Measurements from ENCODE around the gene RPGRIP1. TPM values are rescaled to one million over a fixed set of nuclear protein-coding genes. Genes with fewer than 3 reads are reported as not detected.
"Not testable (repeated sequence)": the region's sequence is repeated elsewhere in the genome, so short reads cannot be mapped to it uniquely, and the experiment has no call there.

Gene RPGRIP1
- polyA plus RNA-seq, 1 donor: 0.49 TPM

- no peaks in the 10 kb centered on the region for H3K4me1 ChIP-seq (ENCODE audit: control insufficient read depth, insufficient read depth, low read length)
- no peak for DNase-seq
- 100% methylated on average over 1 of the region's 7 CpGs for WGBS (ENCODE audit: insufficient coverage, low lambda C conversion rate)
- H3K4me3 ChIP-seq (ENCODE audit: low read length): no peak overlapping the region
- H3K36me3 ChIP-seq (ENCODE audit: control insufficient read depth, insufficient read depth, low read length): peaks cover 57% of the 10 kb centered on the region
- H3K27me3 ChIP-seq (ENCODE audit: control insufficient read depth, insufficient read depth, low read length): no peaks in the 10 kb centered on the region
- H3K27ac ChIP-seq (ENCODE audit: low read length): no peak overlapping the region
- H3K9me3 ChIP-seq (ENCODE audit: control insufficient read depth, low read depth, low read length): no peaks in the 10 kb centered on the region
Measured at GRCh38 chr14:21245813-21246212, 34.1 kb upstream of the RPGRIP1 start.

GRCh38 chr14:21248338-21248737 lies 31.5 kb upstream of the RPGRIP1 start:
- Histone ChIP-seq H3K27me3 (ENCODE audit: control insufficient read depth, insufficient read depth, low read length) (no peaks in the 10 kb centered on the region), H3K4me3 (ENCODE audit: low read length) (no peak overlapping the region), H3K36me3 (ENCODE audit: control insufficient read depth, insufficient read depth, low read length) (peaks cover 63% of the 10 kb centered on the region), H3K9me3 (ENCODE audit: control insufficient read depth, low read depth, low read length) (no peaks in the 10 kb centered on the region), H3K4me1 (ENCODE audit: control insufficient read depth, insufficient read depth, low read length) (no peaks in the 10 kb centered on the region), H3K27ac (ENCODE audit: low read length) (no peak overlapping the region)
- no CpG with 5 or more reads among the region's 1 CpG for WGBS (ENCODE audit: insufficient coverage, low lambda C conversion rate)
- DNase-seq: no peak

GRCh38 chr14:21248739-21249411 lies 31.0 kb upstream of the RPGRIP1 start:
- WGBS (ENCODE audit: insufficient coverage, low lambda C conversion rate): no CpG with 5 or more reads among the region's 8 CpGs
- no peak for DNase-seq
- Histone ChIP-seq H3K4me3 (ENCODE audit: low read length) (no peak overlapping the region), H3K4me1 (ENCODE audit: control insufficient read depth, insufficient read depth, low read length) (no peaks in the 10 kb centered on the region), H3K36me3 (ENCODE audit: control insufficient read depth, insufficient read depth, low read length) (peaks cover 65% of the 10 kb centered on the region), H3K27me3 (ENCODE audit: control insufficient read depth, insufficient read depth, low read length) (no peaks in the 10 kb centered on the region), H3K9me3 (ENCODE audit: control insufficient read depth, low read depth, low read length) (no peaks in the 10 kb centered on the region), H3K27ac (ENCODE audit: low read length) (no peak overlapping the region)

- DNase-seq: no peak
- no CpG with 5 or more reads among the region's 5 CpGs for WGBS (ENCODE audit: insufficient coverage, low lambda C conversion rate)
- no peaks in the 10 kb centered on the region for H3K27me3 ChIP-seq (ENCODE audit: control insufficient read depth, insufficient read depth, low read length)
- H3K4me3 ChIP-seq (ENCODE audit: low read length): no peak overlapping the region
- no peaks in the 10 kb centered on the region for H3K4me1 ChIP-seq (ENCODE audit: control insufficient read depth, insufficient read depth, low read length)
- H3K27ac ChIP-seq (ENCODE audit: low read length): no peak overlapping the region
- no peaks in the 10 kb centered on the region for H3K9me3 ChIP-seq (ENCODE audit: control insufficient read depth, low read depth, low read length)
- H3K36me3 ChIP-seq (ENCODE audit: control insufficient read depth, insufficient read depth, low read length): peaks cover 56% of the 10 kb centered on the region
Measured at GRCh38 chr14:21251215-21251614, 28.7 kb upstream of the RPGRIP1 start.

- peaks cover 62% of the 10 kb centered on the region for H3K36me3 ChIP-seq (ENCODE audit: control insufficient read depth, insufficient read depth, low read length)
- no peak overlapping the region for H3K27ac ChIP-seq (ENCODE audit: low read length)
- no peaks in the 10 kb centered on the region for H3K4me1 ChIP-seq (ENCODE audit: control insufficient read depth, insufficient read depth, low read length)
- no peaks in the 10 kb centered on the region for H3K27me3 ChIP-seq (ENCODE audit: control insufficient read depth, insufficient read depth, low read length)
- no peaks in the 10 kb centered on the region for H3K9me3 ChIP-seq (ENCODE audit: control insufficient read depth, low read depth, low read length)
- DNase-seq: no peak
- H3K4me3 ChIP-seq (ENCODE audit: low read length): no peak overlapping the region
- 100% methylated on average over 1 of the region's 2 CpGs for WGBS (ENCODE audit: insufficient coverage, low lambda C conversion rate)
Measured at GRCh38 chr14:21252149-21252548, 27.7 kb upstream of the RPGRIP1 start.

GRCh38 chr14:21255385-21256101 lies 24.3 kb upstream of the RPGRIP1 start:
- WGBS (ENCODE audit: insufficient coverage, low lambda C conversion rate): 100% methylated on average over 1 of the region's 4 CpGs
- H3K4me3 ChIP-seq (ENCODE audit: low read length): no peak overlapping the region
- H3K9me3 ChIP-seq (ENCODE audit: control insufficient read depth, low read depth, low read length): no peaks in the 10 kb centered on the region
- H3K27ac ChIP-seq (ENCODE audit: low read length): no peak overlapping the region
- H3K4me1 ChIP-seq (ENCODE audit: control insufficient read depth, insufficient read depth, low read length): no peaks in the 10 kb centered on the region
- DNase-seq: no peak
- no peaks in the 10 kb centered on the region for H3K27me3 ChIP-seq (ENCODE audit: control insufficient read depth, insufficient read depth, low read length)
- H3K36me3 ChIP-seq (ENCODE audit: control insufficient read depth, insufficient read depth, low read length): peaks cover 72% of the 10 kb centered on the region

GRCh38 chr14:21256102-21256447 lies 23.8 kb upstream of the RPGRIP1 start:
- DNase-seq; H3K9me3 ChIP-seq (ENCODE audit: control insufficient read depth, low read depth, low read length); H3K4me3 ChIP-seq (ENCODE audit: low read length); H3K27me3 ChIP-seq (ENCODE audit: control insufficient read depth, insufficient read depth, low read length); H3K27ac ChIP-seq (ENCODE audit: low read length); H3K4me1 ChIP-seq (ENCODE audit: control insufficient read depth, insufficient read depth, low read length): not testable (repeated sequence)
- peaks cover 73% of the 10 kb centered on the region for H3K36me3 ChIP-seq (ENCODE audit: control insufficient read depth, insufficient read depth, low read length)
- no CpG with 5 or more reads among the region's 8 CpGs for WGBS (ENCODE audit: insufficient coverage, low lambda C conversion rate)

- H3K4me3 ChIP-seq (ENCODE audit: low read length): no peak overlapping the region
- no peak for DNase-seq
- H3K4me1 ChIP-seq (ENCODE audit: control insufficient read depth, insufficient read depth, low read length): no peaks in the 10 kb centered on the region
- H3K9me3 ChIP-seq (ENCODE audit: control insufficient read depth, low read depth, low read length): no peaks in the 10 kb centered on the region
- H3K27ac ChIP-seq (ENCODE audit: low read length): no peak overlapping the region
- 100% methylated on average over 2 of the region's 10 CpGs for WGBS (ENCODE audit: insufficient coverage, low lambda C conversion rate)
- H3K36me3 ChIP-seq (ENCODE audit: control insufficient read depth, insufficient read depth, low read length): peaks cover 74% of the 10 kb centered on the region
- H3K27me3 ChIP-seq (ENCODE audit: control insufficient read depth, insufficient read depth, low read length): no peaks in the 10 kb centered on the region
Measured at GRCh38 chr14:21256539-21257393, 23.1 kb upstream of the RPGRIP1 start.

- Histone ChIP-seq H3K27me3 (ENCODE audit: control insufficient read depth, insufficient read depth, low read length) (no peaks in the 10 kb centered on the region), H3K4me1 (ENCODE audit: control insufficient read depth, insufficient read depth, low read length) (peaks cover 1% of the 10 kb centered on the region), H3K4me3 (ENCODE audit: low read length) (no peak overlapping the region), H3K27ac (ENCODE audit: low read length) (no peak overlapping the region), H3K9me3 (ENCODE audit: control insufficient read depth, low read depth, low read length) (no peaks in the 10 kb centered on the region), H3K36me3 (ENCODE audit: control insufficient read depth, insufficient read depth, low read length) (peaks cover 75% of the 10 kb centered on the region)
- no peak for DNase-seq
- whole genome bisulfite sequencing (ENCODE audit: insufficient coverage, low lambda C conversion rate): no CpG with 5 or more reads among the region's 7 CpGs
Measured at GRCh38 chr14:21257394-21257909, 22.4 kb upstream of the RPGRIP1 start.
